Uterus (tissue), 4 donors: ENCODE measurements around the gene TUBA8. TPM values are rescaled to one million over a fixed set of nuclear protein-coding genes. Genes with fewer than 3 reads are reported as not detected.
"Not testable (repeated sequence)": the region's sequence is repeated elsewhere in the genome, so short reads cannot be mapped to it uniquely, and the experiment has no call there.

Experiments used
- DNase-seq, 2 donors: peaks; one replicate each; pipeline ENCODE4 v3.0.0-alpha.2; 2019 to 2020
- H3K27ac ChIP-seq, 2 donors: fragments of 200-600 bp; sonication (generic); 1 replicate in 1 of 2; 2 replicates in 1 of 2; pipeline ENCODE4 v1.5.1; 2016 to 2018
- H3K27me3 ChIP-seq, 2 donors: fragments of 200-600 bp; sonication (generic); one replicate each; pipeline ENCODE4 v1.5.1; 2018 to 2019; ENCODE audit warnings: control low read depth in 1 of 2
- H3K36me3 ChIP-seq, 2 donors: fragments of 200-600 bp; sonication (generic); one replicate each; pipeline ENCODE4 v1.5.1; 2019; ENCODE audit warnings: control low read depth in 1 of 2
- H3K4me1 ChIP-seq, 2 donors: fragments of 200-600 bp; sonication (generic); one replicate each; pipeline ENCODE4 v1.5.1; 2018 to 2019; ENCODE audit warnings: control low read depth in 1 of 2
- H3K4me3 ChIP-seq, 2 donors: fragments of 200-600 bp; sonication (generic); 1 replicate in 1 of 2; 2 replicates in 1 of 2; pipeline ENCODE4 v1.5.1; 2018 to 2019; ENCODE audit warnings: mild to moderate bottlenecking in 1 of 2
- H3K9me3 ChIP-seq, 2 donors: fragments of 200-600 bp; sonication (generic); one replicate each; pipeline ENCODE4 v1.5.1; 2019; ENCODE audit warnings: control low read depth in 1 of 2
- intact Hi-C: fragments of 100-400 bp; cut with DNase I; formaldehyde crosslinking; loops from one replicate; pipeline ENCODE4 v1.15.1; 2023; ENCODE audit warnings: low total_unique reads
- small RNA-seq: library from RNA; depleted of rRNA; stranded (forward); fragments of <200 nt; gene quantifications from one replicate; pipeline ENCODE3, GENCODE V24; 2016
- total RNA-seq, 4 donors: library from RNA; depleted of rRNA in 3 of 4; stranded (reverse); fragments of >200 nt in 3 of 4; gene quantifications; one replicate each; pipeline versions ENCODE4 v1.1.0 to v1.2.4, GENCODE V29; 2014 to 2023
- donor health status: DM: yes; HTN: yes; CAD: no.

Gene TUBA8
- total RNA-seq, 4 donors from 2014 or later: 0.90 to 14.6 (median 2.2) TPM; not detected in 1

- H3K36me3 ChIP-seq, H3K4me1 ChIP-seq, H3K27ac ChIP-seq, H3K9me3 ChIP-seq, H3K27me3 ChIP-seq, DNase-seq, H3K4me3 ChIP-seq, intact Hi-C loops: not testable (repeated sequence)
Observed at GRCh38 chr22:18170284-18170683, 59.7 kb downstream of the TUBA8 start.

GRCh38 chr22:18172203-18172602, 61.6 kb downstream of the TUBA8 start:
- H3K9me3 ChIP-seq, H3K27ac ChIP-seq, DNase-seq, intact Hi-C loops, H3K36me3 ChIP-seq, H3K27me3 ChIP-seq, H3K4me1 ChIP-seq, H3K4me3 ChIP-seq: not testable (repeated sequence)

- H3K36me3 ChIP-seq, H3K27ac ChIP-seq, H3K4me3 ChIP-seq, DNase-seq, H3K4me1 ChIP-seq, H3K9me3 ChIP-seq, H3K27me3 ChIP-seq, intact Hi-C loops: not testable (repeated sequence)
Observed at GRCh38 chr22:18172776-18173175, 62.2 kb downstream of the TUBA8 start.

- H3K27me3 ChIP-seq, H3K27ac ChIP-seq, H3K4me1 ChIP-seq, DNase-seq, H3K4me3 ChIP-seq, H3K9me3 ChIP-seq, H3K36me3 ChIP-seq, intact Hi-C loops: not testable (repeated sequence)
Observed at GRCh38 chr22:18173441-18173840, 62.8 kb downstream of the TUBA8 start.

Small RNA genes lying within 50 kb of the gene (small RNA-seq; reads per million reads assigned to genes)
- not detected for gene AC016027.5

Other genes starting within 250 kb of the TUBA8 start
- 100 to 1,000 TPM in 1 of 4 donors, 10 to 100 TPM in 3; 13.5 to 167 (median 47.2) TPM for gene MICAL3, start 86.2 kb upstream of the TUBA8 start, total RNA-seq
- 10 to 100 TPM; 28.2 to 36.1 (median 31.2) TPM for gene PEX26, start 32.8 kb upstream of the TUBA8 start, total RNA-seq
- 10 to 100 TPM in 1 of 4 donors, 1 to 10 TPM in 3; 5.4 to 16.2 (median 7.0) TPM for gene USP18, start 39.4 kb downstream of the TUBA8 start, total RNA-seq